Osteocyte (in vitro differentiated cells): ENCODE results near the gene SLC17A5. TPM values are rescaled to one million over a fixed set of nuclear protein-coding genes. Genes with fewer than 3 reads are reported as not detected.
"Not testable (repeated sequence)": the region's sequence is repeated elsewhere in the genome, so short reads cannot be mapped to it uniquely, and the experiment has no call there.

Source experiments
- DNase-seq: peaks from one replicate; pipeline ENCODE4 v3.0.0; 2021; ENCODE audit warnings: mixed read lengths; ENCODE audit not compliant: unreplicated experiment; ENCODE audit errors: extremely low spot score
- H3K27ac Mint-ChIP-seq: one replicate; pipeline ENCODE4 v1.8.0; 2021; ENCODE audit warnings: mild to moderate bottlenecking, mixed read lengths; ENCODE audit not compliant: unreplicated experiment
- H3K27me3 Mint-ChIP-seq: one replicate; pipeline ENCODE4 v1.8.0; 2021; ENCODE audit warnings: mixed read lengths; ENCODE audit not compliant: unreplicated experiment
- H3K36me3 Mint-ChIP-seq: one replicate; pipeline ENCODE4 v1.8.0; 2021; ENCODE audit warnings: mixed read lengths; ENCODE audit not compliant: unreplicated experiment
- H3K4me1 Mint-ChIP-seq: one replicate; pipeline ENCODE4 v1.8.0; 2021; ENCODE audit warnings: mixed read lengths; ENCODE audit not compliant: unreplicated experiment
- H3K4me3 Mint-ChIP-seq: one replicate; pipeline ENCODE4 v1.8.0; 2021; ENCODE audit warnings: mild to moderate bottlenecking, moderate library complexity, mixed read lengths; ENCODE audit not compliant: unreplicated experiment
- H3K9me3 Mint-ChIP-seq: one replicate; pipeline ENCODE4 v1.8.0; 2021; ENCODE audit warnings: mixed read lengths; ENCODE audit not compliant: unreplicated experiment
- total RNA-seq: library from RNA; stranded (reverse); gene quantifications from 2 replicates; pipeline ENCODE4 v1.2.1, GENCODE V29; 2021
- TF ChIP-seq, protein P1 (sequence below): fragments of 200-600 bp; sonication (generic); IDR thresholded peaks from 2 replicates; pipeline ENCODE4 v1.5.0; 2021; ENCODE audit warnings: antibody characterized with exemption, mild to moderate bottlenecking, moderate library complexity

Gene SLC17A5
- total RNA-seq, 1 donor from 2014 or later = 20.4 TPM

DNA sequence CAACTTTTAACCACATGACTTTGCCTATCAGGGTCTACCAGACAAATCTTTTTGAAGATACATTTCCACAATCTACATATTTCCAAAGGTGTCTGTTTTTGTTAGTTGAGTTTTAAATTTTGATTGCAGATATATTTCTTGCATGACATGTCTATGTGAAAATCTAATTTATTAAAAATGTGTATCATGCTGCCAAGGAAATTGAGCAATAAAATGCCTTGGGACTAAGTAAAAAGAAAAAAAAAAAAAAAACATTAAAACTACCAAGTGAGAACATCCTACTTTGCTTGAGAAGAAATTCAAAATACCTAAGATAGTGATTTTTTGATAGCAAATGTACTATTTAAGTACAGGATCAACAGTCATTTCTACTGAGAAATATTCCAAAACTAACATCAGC is 17.7 kb downstream of the SLC17A5 start:
- Mint-ChIP-seq H3K27me3 (no peaks in the 10 kb centered on the region), H3K27ac (no peak overlapping the region), H3K9me3 (no peaks in the 10 kb centered on the region), H3K4me1 (no peaks in the 10 kb centered on the region), H3K4me3 (no peak overlapping the region), H3K36me3 (peaks cover 36% of the 10 kb centered on the region)
- TF ChIP-seq, protein P1, sequence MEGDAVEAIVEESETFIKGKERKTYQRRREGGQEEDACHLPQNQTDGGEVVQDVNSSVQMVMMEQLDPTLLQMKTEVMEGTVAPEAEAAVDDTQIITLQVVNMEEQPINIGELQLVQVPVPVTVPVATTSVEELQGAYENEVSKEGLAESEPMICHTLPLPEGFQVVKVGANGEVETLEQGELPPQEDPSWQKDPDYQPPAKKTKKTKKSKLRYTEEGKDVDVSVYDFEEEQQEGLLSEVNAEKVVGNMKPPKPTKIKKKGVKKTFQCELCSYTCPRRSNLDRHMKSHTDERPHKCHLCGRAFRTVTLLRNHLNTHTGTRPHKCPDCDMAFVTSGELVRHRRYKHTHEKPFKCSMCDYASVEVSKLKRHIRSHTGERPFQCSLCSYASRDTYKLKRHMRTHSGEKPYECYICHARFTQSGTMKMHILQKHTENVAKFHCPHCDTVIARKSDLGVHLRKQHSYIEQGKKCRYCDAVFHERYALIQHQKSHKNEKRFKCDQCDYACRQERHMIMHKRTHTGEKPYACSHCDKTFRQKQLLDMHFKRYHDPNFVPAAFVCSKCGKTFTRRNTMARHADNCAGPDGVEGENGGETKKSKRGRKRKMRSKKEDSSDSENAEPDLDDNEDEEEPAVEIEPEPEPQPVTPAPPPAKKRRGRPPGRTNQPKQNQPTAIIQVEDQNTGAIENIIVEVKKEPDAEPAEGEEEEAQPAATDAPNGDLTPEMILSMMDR = no peak
- no peak for DNase-seq

DNA sequence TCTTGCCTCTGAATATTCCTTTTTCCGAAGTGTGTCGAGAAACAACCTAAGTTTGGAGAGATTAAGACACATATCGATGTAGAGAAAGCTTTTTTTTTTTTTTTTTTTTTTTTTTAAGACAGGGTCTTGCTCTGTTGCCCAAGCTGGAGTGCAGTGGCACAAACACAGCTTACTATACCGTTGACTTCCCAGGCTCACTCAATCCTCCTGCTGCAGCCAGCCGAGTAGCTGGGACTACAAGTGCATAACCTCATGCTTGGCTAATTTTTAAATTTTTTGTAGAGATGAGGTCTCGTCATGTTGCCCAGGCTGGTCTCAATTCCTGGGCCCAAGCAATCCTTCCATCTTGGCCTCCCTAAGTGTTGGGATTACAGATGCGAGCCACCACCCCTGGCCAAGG is 21.4 kb downstream of the SLC17A5 start:
- DNase-seq = no peak
- Mint-ChIP-seq H3K27me3 (no peaks in the 10 kb centered on the region), H3K27ac (no peak overlapping the region), H3K36me3 (peaks cover 23% of the 10 kb centered on the region), H3K4me1 (no peaks in the 10 kb centered on the region), H3K9me3 (no peaks in the 10 kb centered on the region), H3K4me3 (no peak overlapping the region)
- TF ChIP-seq, protein P1 = no peak

DNA sequence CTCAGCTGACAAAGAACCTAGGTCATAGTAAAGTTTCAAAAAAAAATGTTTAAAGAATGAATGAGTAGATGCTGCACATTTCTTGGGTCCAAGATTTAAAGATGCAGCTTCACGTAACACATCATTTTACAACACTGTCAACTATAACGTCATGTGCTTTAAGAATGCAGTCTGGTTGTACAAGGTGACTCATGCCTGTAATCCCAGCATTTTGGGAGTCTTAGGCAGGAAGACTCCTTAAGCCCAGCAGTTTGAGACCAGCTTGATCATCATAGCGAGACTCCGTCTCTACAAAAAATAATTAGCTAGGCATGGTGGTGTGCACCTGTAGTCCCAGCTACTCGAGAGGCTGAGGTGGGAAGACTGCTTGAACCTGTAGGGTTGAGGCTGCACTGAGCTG is 21.9 kb downstream of the SLC17A5 start:
- TF ChIP-seq, protein P1 = no peak
- Mint-ChIP-seq H3K9me3 (no peaks in the 10 kb centered on the region), H3K4me3 (no peak overlapping the region), H3K36me3 (peaks cover 22% of the 10 kb centered on the region), H3K27me3 (no peaks in the 10 kb centered on the region), H3K4me1 (no peaks in the 10 kb centered on the region), H3K27ac (no peak overlapping the region)
- no peak for DNase-seq

DNA sequence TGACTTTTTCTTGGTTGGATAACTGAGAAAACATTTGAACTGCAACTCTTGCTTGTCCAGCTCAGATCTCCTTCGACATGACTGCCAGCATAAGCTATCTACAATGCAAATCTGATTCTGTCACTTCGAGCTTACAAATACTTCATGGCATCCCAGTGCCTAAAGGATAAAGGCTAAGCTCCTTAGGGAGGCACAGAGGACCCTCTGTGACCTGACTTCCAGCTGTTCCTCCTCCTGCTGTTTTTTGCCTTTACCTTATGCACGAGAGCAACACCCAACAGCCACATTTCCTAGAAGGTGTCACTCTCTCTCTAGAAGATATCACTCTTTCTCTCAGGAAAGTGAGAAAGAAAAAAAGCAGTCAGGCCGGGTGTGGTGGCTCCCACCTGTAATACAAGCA is 23.4 kb downstream of the SLC17A5 start:
- TF ChIP-seq, protein P1 = no peak
- no peak overlapping the region for H3K4me3 Mint-ChIP-seq

DNA sequence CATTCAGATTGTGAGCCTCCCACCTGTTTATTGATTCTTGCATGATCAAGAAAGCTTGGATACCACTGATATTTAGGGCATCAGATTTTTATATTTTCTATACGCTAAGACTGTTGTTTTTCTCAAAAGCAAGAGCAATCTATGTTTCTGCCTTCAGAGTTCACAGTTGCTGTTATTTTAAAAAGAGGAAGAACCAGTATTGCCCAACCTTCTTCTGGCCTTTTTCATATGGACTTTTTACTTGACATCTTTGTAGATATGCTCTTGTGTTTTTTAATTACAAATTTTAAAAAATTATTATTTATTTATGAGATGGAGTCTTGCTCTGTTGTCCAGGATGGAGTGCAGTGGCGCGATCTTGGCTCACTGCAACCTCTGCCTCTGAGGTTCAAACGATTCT is 28.9 kb downstream of the SLC17A5 start:
- Mint-ChIP-seq H3K4me1 (no peaks in the 10 kb centered on the region), H3K4me3 (no peak overlapping the region), H3K27me3 (no peaks in the 10 kb centered on the region), H3K36me3 (peaks cover 5% of the 10 kb centered on the region), H3K9me3 (no peaks in the 10 kb centered on the region), H3K27ac (no peak overlapping the region)
- DNase-seq = no peak
- TF ChIP-seq, protein P1 = no peak

More for the DNA sequence above, 23.4 kb downstream of the SLC17A5 start:
- Mint-ChIP-seq H3K9me3 (no peaks in the 10 kb centered on the region), H3K27ac (no peak overlapping the region), H3K4me1 (no peaks in the 10 kb centered on the region), H3K27me3 (no peaks in the 10 kb centered on the region), H3K36me3 (peaks cover 18% of the 10 kb centered on the region)
- no peak for DNase-seq

DNA sequence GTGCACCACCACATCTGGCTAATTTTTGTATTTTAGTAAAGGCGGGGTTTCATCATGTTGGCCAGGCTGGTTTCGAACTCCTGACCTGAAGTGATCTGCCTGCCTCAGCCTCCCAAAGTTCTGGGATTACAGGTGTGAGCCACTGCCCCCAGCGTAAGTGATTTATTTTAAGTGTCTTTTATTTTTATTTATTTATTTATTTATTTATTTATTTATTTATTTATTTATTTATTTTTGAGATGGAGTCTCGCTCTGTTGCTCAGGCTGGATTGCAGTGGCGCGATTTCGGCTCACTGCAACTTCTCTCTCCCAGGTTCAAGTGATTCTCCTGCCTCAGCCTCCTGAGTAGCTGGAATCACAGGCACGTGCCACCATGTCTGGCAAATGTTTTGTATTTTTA is 30.3 kb downstream of the SLC17A5 start:
- not testable (repeated sequence) for H3K36me3 Mint-ChIP-seq, H3K9me3 Mint-ChIP-seq, DNase-seq, H3K27ac Mint-ChIP-seq, H3K4me3 Mint-ChIP-seq, H3K27me3 Mint-ChIP-seq, H3K4me1 Mint-ChIP-seq

DNA sequence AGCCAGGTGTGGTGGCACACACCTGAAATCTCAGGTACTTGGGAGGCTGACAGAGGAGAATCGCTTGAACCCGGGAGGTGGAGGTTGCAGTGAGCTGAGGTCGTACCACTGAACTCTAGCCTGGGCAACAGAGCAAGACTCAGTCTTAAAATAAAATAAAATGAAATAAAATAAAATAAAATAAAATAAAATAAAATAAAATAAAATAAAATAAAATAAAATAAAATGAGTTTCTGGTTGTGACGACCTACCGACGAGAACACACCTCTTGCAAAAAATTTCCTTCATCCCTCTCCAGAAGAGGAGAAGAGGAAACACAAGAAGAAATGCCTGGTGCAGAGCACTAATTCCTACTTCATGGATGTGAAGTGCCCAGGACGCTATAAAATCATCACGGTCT is 35.7 kb downstream of the SLC17A5 start:
- not testable (repeated sequence) for DNase-seq, H3K27ac Mint-ChIP-seq, H3K9me3 Mint-ChIP-seq, H3K27me3 Mint-ChIP-seq, H3K4me3 Mint-ChIP-seq, H3K4me1 Mint-ChIP-seq
- H3K36me3 Mint-ChIP-seq = peaks cover 19% of the 10 kb centered on the region
